ENCODE results near the gene TRIM21. TPM values are rescaled to one million over a fixed set of nuclear protein-coding genes. Genes with fewer than 3 reads are reported as not detected.
"Not testable (repeated sequence)": the region's sequence is repeated elsewhere in the genome, so short reads cannot be mapped to it uniquely, and the experiment has no call there.

Gene TRIM21
- total RNA-seq, 2 donors from 2014 or later: 11.5 to 17.0 TPM

- Histone ChIP-seq H3K4me1 (replicated peaks) (no peaks in the 10 kb centered on the region), H3K4me3 (no peak overlapping the region), H3K27me3 (replicated peaks; ENCODE audit: insufficient read depth) (no peaks in the 10 kb centered on the region), H3K9me3 (no peaks in the 10 kb centered on the region), H3K27ac (no peak overlapping the region), H3K36me3 (no peaks in the 10 kb centered on the region)
- intact Hi-C loops (cut with DNase I): no loop called here
- WGBS: 62% methylated on average over 3 of the region's 3 CpGs
- TF ChIP-seq POLR2A (IDR thresholded peaks at IDR 0.05): no peak
- TF ChIP-seq POLR2AphosphoS5 (IDR thresholded peaks at IDR 0.05): no peak
- TF ChIP-seq CTCF (IDR thresholded peaks at IDR 0.05): no peak
- DNase-seq (ENCODE audit: low spot score): no peak
Observed at GRCh38 chr11:4370166-4370565, 23.3 kb downstream of the TRIM21 start.

- H3K4me1 ChIP-seq (replicated peaks): no peaks in the 10 kb centered on the region
- no peaks in the 10 kb centered on the region for H3K27me3 ChIP-seq (replicated peaks; ENCODE audit: insufficient read depth)
- H3K27ac ChIP-seq: no peak within 1 kb of the TSS
- no peak for DNase-seq (ENCODE audit: low spot score)
- H3K9me3 ChIP-seq: no peaks in the 10 kb centered on the region
- no peak within 1 kb of the TSS for H3K4me3 ChIP-seq
- TF ChIP-seq POLR2A (IDR thresholded peaks at IDR 0.05): no peak
- TF ChIP-seq CTCF (IDR thresholded peaks at IDR 0.05): no peak
- TF ChIP-seq POLR2AphosphoS5 (IDR thresholded peaks at IDR 0.05): no peak
- intact Hi-C loops (cut with DNase I): no loop called here
- H3K36me3 ChIP-seq: no peaks in the 10 kb centered on the region
- WGBS: 91% methylated on average over 4 of the region's 4 CpGs
Observed at GRCh38 chr11:4368286-4368685, 25.2 kb downstream of the TRIM21 start, which contains the start of gene OR52B4. Gene OR52B4 (minus strand): TSS chr11:4368386. CDS start chr11:4368295, 91 bp downstream.

GRCh38 chr11:4348142-4348541 lies 45.4 kb downstream of the TRIM21 start:
- H3K9me3 ChIP-seq; DNase-seq (ENCODE audit: low spot score); H3K4me1 ChIP-seq (replicated peaks); intact Hi-C loops (cut with DNase I); H3K4me3 ChIP-seq; H3K36me3 ChIP-seq; H3K27me3 ChIP-seq (replicated peaks; ENCODE audit: insufficient read depth); H3K27ac ChIP-seq: not testable (repeated sequence)
- 50% methylated on average over 2 of the region's 5 CpGs for WGBS

GRCh38 chr11:4345366-4345765 lies 48.1 kb downstream of the TRIM21 start:
- intact Hi-C loops (cut with DNase I); H3K27me3 ChIP-seq (replicated peaks; ENCODE audit: insufficient read depth); H3K4me1 ChIP-seq (replicated peaks); H3K27ac ChIP-seq; DNase-seq (ENCODE audit: low spot score); H3K9me3 ChIP-seq; H3K4me3 ChIP-seq; H3K36me3 ChIP-seq: not testable (repeated sequence)
- WGBS: 96% methylated on average over 2 of the region's 2 CpGs

Other genes starting within 250 kb of the TRIM21 start
- gene OR52B4, start 25.3 kb downstream of the TRIM21 start, total RNA-seq: not detected
- gene OR52K2, start 55.6 kb upstream of the TRIM21 start, total RNA-seq: not detected
- gene OR52K1, start 88.9 kb upstream of the TRIM21 start, total RNA-seq: not detected
- not detected for gene OR52M1, start 151.5 kb upstream of the TRIM21 start, total RNA-seq
- not detected for gene OR52I2, start 188.0 kb upstream of the TRIM21 start, total RNA-seq
- gene OR52I1, start 200.3 kb upstream of the TRIM21 start, total RNA-seq: not detected
- gene TRIM68, start 214.5 kb upstream of the TRIM21 start, total RNA-seq: 10 to 100 TPM; 29.1 to 36.3 TPM
- not detected for gene OR51D1, start 243.8 kb upstream of the TRIM21 start, total RNA-seq